GM19193 (cell line): ENCODE measurements around the gene AP2B1.

Source experiments
- POLR2A ChIP-seq: IDR thresholded peaks from 4 replicates; pipeline ENCODE4 v1.6.1; 2011; ENCODE audit not compliant: insufficient read depth, insufficient read length; ENCODE audit errors: extremely low read depth

Gene AP2B1

DNA sequence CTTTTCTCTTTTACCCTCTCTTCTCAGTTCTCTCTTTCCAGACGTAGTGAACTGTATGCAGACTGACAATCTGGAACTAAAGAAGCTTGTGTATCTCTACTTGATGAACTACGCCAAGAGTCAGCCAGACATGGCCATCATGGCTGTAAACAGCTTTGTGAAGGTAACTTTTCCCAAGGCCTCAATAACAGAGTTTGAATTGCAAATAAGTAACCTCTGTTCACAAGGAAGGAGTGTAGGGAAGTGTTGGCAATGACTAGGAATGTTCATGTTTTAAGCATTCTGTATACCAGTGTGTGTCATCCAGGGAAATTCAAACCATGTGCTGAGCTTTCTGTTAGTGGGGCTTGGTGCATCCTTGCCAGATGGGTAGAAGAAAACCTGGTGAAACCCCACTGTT, 18.6 kb downstream of the AP2B1 start:
- no peak for TF ChIP-seq POLR2A

DNA sequence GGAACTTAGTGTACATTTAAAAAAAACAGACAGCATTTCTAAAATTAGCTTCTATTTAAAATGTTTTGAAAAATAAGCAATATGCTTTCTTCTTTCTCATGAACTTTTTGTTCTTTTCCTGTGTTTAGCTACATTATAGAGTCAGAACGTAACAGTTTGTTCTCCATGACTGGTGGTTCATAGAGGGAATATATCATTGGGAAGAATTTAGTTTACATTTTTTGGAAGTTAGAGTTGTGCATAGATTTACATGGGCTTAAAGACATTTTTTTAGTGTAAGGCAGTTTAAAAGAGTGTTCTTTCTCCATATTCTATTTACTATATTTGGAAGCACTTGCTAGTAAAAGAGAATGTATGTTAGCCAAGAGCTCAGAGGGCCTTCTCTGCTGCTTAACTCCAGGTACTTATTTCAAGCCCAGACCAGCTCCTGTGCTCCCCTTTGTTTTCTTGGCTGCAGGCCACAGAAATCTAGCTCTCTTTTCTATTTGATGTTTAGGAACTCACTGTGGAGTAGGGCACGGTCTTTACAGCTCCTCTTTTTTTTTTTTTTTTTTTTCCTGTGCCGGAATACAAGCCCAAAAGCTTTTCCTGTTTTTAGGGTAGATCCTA, 20.2 kb downstream of the AP2B1 start:
- no peak for TF ChIP-seq POLR2A

DNA sequence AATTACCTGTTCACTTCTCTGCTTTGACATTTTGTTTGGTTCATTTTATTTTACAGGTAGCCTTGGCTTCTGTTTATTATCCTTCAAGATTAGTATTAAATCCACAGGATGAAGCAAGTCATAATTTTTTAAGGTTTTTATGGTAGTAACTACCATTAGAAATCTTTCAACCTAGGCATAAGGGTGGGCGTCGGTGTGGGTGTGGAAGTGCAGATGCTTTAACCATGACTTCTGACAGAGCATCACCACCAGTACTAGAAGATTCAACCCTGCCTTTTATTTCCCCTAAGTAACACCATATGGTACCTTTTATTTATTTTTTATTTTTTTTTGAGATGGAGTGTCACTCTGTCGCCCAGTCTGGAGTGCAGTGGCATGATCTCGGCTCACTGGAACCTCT, 22.7 kb downstream of the AP2B1 start:
- no peak for TF ChIP-seq POLR2A

DNA sequence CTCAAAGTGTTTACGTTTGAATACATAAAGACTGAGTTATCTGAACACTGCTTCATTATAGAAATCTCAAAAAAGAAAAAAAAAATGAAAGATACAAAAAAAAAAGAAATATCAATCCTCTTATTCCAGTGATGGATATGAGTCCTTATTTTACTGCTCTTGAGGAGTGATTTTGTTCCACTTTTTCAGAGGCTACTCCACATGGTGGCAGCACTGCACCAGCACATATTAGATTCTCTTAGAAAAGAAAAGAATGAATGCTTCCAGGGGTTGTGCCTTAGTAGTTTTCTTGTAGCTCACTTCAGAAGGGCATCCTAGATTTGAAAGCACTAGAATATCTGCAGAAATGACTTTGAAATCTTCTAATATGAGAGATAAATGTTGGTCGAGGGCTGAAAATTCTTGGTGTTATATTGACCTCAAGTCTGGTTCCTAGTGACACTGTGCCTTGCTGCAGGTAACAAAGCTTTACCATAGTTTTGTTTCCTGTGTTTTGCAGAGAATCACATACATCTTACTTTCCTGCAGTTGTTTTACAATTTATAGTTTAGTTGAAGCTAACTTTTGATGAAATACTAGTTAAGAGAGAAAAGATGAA, 25.9 kb downstream of the AP2B1 start:
- no peak for TF ChIP-seq POLR2A

DNA sequence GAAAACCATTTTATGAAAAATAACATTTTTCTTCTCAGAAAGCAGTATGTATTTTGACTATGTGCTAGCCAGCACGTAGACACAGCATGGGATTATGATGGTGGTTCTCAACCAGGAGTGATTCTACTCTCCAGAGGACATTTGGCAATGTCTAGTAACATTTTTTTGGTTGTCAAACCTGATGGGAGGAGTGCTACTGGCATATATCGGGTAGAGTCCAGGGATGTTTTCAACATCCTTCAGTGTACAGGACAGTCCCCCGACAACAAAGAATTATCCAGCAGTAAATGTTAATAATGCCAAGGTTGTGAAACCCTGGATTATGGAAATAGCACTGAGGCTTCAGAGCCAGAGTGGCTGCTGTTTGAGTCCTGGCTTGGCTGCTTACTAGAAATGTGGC, 27.7 kb downstream of the AP2B1 start:
- no peak for TF ChIP-seq POLR2A

DNA sequence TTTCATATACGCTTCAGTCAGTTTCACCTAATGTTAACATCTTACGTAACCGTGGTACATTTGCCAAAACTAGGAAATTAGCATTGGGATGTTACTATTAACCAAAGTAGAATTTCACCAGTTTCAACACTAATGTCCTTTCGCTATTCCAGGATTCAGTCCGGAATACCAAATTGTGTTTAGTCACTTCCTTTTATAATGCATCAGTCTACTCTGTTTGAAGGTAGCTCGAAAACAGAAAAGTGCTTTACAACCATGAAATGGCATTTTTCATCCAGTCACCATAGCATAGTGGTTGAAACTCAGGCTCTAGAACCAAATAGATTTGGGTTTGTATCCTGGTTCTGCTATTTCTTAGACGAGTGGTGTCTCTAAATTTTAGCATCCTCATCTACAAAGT, 29.4 kb downstream of the AP2B1 start:
- TF ChIP-seq POLR2A, result no peak

DNA sequence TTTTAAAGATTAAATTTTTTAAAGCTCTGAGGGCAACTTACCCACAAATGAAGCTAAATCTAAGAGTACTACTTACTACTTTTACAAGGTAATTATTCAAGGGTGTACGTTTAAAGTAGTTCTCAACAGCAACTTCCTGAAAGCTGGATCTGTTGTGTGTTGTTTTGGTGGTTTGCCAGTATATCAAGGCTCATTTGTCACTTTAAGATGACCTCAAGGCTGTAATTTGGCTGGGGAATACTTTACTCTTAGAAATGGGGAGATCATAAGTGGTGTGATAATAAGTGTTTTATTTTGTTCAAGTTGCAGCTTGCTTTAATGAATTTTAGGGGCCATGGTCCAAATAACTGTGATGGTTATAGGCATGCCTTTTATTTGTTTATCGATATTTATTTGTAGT, 30.4 kb downstream of the AP2B1 start:
- no peak for TF ChIP-seq POLR2A

DNA sequence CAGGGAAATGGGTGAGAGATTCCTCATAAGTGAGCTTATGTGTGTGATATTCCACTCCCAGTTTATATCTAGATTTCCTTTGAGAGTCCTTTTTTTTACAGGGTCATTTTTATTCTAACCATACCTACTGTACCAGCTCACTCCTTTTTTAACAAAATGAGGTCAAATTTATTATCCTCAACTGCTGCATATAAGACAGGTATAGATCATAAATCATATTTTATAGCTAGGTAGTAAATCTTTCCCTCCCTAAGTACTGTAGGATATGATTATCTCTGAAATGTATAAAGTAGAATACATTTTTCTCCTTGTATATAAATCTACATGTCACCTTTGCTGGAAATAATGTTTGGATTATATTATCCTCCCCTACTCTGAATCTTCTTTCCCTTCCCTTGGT, 31.5 kb downstream of the AP2B1 start:
- TF ChIP-seq POLR2A, result no peak

DNA sequence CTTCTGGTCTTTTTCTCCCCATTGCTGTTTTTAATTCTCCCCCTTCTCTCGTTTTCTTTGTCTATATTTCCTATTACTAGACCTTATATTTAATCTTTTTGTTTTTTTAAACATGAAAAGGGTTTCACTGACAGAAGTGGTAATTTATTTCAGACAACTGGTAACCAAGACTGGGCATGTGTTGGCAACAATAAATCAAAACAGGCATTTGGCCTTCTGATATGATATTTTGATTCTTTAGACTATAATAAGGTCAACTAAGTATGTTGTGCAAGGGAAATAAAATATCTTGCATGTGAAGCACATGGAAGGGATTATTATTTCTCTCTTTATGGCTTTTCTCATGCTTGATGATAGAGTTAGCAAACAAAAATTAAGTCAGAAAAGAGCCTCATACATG, 34.6 kb downstream of the AP2B1 start:
- no peak for TF ChIP-seq POLR2A

DNA sequence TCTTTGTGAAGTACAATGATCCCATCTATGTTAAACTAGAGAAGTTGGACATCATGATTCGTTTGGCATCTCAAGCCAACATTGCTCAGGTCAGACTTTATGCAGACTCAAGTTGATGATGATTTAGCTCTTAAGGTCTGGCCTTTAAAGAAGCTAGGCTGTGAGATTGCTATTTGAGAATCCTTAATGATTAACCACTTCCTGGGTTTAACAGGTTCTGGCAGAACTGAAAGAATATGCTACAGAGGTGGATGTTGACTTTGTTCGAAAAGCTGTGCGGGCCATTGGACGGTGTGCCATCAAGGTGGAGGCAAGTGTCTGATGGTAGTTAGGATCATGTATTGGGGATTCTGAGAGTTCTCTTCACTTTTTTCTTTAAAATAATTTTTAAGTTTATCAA, 40.3 kb downstream of the AP2B1 start:
- no peak for TF ChIP-seq POLR2A

DNA sequence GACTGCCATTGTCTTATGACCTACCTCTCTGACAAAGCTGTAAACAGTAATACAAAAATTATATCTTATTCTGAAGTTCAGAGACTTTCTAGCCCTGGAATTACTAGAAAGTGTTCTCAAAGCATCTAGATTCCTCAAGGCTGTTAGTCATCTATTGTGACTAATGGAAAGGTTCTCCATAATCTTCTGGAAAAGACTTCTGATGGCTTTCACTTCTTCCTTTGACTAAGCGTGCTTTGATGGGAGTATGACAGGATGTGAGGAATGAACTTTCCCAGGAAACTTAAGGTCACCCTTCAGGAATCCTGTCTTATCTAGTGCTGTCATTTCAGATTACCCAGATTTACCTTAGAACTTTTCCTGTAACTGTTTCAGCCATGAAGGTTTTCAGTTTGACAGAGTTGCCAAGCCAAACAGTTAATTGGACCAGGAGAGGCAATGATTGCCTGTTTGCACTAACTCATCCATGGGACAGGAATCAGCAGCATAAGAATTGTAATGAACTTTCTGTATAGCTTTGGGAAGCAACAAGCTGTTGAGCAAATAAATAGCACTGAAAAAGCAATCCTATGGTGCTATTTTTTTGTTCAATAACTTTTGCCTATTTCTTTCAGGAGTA, 43.5 kb downstream of the AP2B1 start:
- no peak for TF ChIP-seq POLR2A

DNA sequence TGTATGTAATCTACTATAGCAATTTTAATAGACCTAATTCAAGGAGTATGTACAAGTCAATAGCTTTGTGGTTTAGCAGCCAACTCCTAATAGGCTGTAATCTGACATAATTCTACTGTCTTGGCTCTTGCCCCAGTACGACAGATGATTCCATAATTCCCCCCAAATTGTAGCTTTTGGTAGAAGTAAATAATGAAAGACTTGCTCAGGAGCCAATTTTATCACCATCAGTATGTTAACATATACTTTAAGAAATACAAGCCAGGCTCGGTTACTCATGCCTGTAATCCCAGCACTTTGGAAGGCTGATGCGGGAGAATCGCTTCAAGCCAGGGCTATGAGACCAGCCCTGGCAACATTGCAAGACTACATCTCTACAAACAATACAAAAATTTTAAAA, 53.9 kb downstream of the AP2B1 start:
- no peak for TF ChIP-seq POLR2A

DNA sequence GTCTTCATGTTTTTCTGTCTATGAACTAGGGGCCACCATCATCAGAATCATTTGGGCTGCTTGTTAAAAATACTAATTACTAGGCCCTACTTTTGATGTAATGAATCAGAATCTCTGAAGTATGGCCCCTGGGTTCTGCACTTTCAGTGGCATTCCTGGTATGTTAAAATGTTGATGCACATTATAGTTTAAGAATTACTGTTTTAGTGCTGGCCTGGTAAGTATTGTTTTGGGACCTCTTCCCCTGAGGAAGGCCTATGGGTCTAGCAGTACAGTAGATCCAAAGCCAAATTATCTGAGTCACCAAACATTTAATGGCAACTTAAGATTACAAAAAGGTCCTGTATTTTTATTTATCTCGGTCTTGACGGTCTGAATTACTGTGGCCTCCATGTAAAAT, 58.8 kb downstream of the AP2B1 start:
- no peak for TF ChIP-seq POLR2A

DNA sequence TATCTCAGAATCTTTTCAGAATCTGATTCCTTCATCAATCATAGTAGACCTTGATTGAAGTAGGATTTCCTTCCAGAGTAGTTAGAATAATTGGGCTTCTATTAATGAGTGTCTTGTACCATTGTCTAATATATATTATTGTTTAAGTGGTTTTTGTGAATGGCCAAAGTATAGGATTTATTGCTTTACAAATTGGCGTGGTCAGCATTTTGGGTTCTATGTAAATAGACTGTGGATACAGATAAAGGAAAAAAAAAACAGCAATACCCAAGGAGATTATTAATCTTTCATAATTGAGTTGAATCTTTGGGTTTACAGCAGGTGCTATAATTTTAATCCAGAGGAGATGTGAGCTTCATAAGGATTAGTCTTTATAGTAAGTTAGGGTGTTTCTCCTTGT, 64.3 kb downstream of the AP2B1 start:
- TF ChIP-seq POLR2A, result no peak

DNA sequence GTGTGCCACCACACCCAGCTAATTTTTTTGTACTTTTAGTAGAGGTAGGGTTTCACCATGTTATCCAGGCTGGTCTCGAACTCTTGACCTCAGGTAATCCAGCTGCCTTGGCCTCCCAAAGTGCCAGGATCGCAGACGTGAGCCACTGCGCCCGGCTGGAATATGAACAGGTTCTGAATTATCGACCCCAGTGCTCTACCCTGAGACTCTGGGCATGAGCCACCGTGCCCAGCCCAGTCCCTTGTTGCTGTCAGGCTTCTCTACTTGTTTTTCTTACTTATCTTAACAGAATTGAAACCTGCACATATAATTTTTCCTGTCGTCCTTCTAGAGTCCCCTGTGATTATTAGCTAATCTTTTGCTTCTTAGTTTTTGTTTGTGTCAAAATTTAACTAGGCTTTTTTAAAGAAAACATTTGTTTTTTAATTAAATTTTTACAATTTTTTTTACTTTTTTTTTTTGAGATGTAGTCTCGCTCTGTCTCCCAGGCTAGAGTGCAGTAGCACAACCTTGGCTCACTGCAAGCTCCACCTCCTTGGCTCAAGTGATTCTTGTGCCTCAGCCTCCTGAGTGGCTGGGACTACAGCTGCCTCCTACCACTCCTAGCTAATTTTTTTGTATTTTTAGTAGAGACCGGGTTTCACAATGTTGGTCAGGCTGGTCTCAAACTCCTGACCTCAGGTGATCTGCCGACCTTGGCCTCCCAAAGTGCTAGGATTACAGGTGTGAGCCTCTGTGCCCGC, 66.7 kb downstream of the AP2B1 start:
- no peak for TF ChIP-seq POLR2A

DNA sequence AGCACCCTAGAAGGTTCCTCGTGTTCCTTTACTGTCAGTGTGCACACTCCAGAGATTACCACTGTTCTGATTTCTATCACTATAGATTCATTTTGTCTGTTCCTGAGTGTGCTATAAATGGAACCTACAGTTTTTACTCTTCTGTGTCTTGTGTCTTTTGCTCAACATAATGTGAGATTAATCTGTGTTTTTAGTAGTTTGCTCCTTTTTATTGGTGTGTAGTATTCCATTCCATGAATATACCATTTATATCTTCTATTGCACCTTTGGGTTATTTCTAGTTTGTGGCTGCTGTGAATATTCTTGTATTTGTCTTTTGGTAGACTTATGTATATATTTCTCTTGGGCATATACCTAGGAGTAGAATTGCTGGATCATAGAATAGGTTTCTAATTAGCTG, 68.2 kb downstream of the AP2B1 start:
- no peak for TF ChIP-seq POLR2A
